Hepatocyte (in vitro differentiated cells): ENCODE data around the gene TDRKH. TPM values are rescaled to one million over a fixed set of nuclear protein-coding genes. Genes with fewer than 3 reads are reported as not detected.
A peak's percentile ranks its signal among the peaks of the same experiment; 100 is the strongest.

Experiments used
- DNase-seq: peaks from one replicate; pipeline ENCODE4 v3.0.0-alpha.2; 2016; ENCODE audit warnings: low spot score
- H2AFZ ChIP-seq: fragments of 200-600 bp; sonication (generic); 2 replicates; pipeline ENCODE4 v1.6.0; 2016; ENCODE audit warnings: antibody characterized with exemption, mild to moderate bottlenecking
- H3K27ac ChIP-seq: fragments of 200-600 bp; sonication (generic); 2 replicates; pipeline ENCODE4 v1.5.1; 2016; ENCODE audit warnings: mild to moderate bottlenecking
- H3K27me3 ChIP-seq: fragments of 200-600 bp; sonication (generic); 2 replicates; pipeline ENCODE4 v1.6.1; 2016
- H3K36me3 ChIP-seq: fragments of 200-600 bp; sonication (generic); replicated peaks from 2 replicates; pipeline ENCODE4 v1.5.1; 2016; ENCODE audit warnings: low read depth; ENCODE audit not compliant: insufficient read depth
- H3K4me1 ChIP-seq: fragments of 200-600 bp; sonication (generic); 2 replicates; pipeline ENCODE4 v1.5.1; 2016; ENCODE audit warnings: mild to moderate bottlenecking, moderate library complexity; ENCODE audit not compliant: insufficient read depth
- H3K4me2 ChIP-seq: fragments of 200-600 bp; sonication (generic); 2 replicates; pipeline ENCODE4 v1.6.0; 2016
- H3K4me3 ChIP-seq: fragments of 200-600 bp; sonication (generic); 2 replicates; pipeline ENCODE4 v1.5.1; 2016; ENCODE audit warnings: mild to moderate bottlenecking
- H3K79me2 ChIP-seq: fragments of 200-600 bp; sonication (generic); 2 replicates; pipeline ENCODE4 v1.6.0; 2017; ENCODE audit warnings: mild to moderate bottlenecking
- H3K9me2 ChIP-seq: fragments of 200-600 bp; sonication (generic); replicated peaks from 2 replicates; pipeline ENCODE4 v1.6.0; 2017; ENCODE audit warnings: mild to moderate bottlenecking; ENCODE audit not compliant: insufficient read depth
- H3K9me3 ChIP-seq: fragments of 200-600 bp; sonication (generic); 2 replicates; pipeline ENCODE4 v1.5.1; 2016; ENCODE audit warnings: low read depth, mild to moderate bottlenecking
- H4K20me1 ChIP-seq: fragments of 200-600 bp; sonication (generic); 2 replicates; pipeline ENCODE4 v1.6.0; 2016; ENCODE audit warnings: mild to moderate bottlenecking; ENCODE audit not compliant: insufficient read depth, poor library complexity, severe bottlenecking
- EZH2 ChIP-seq: fragments of 200-600 bp; sonication (generic); IDR thresholded peaks from 2 replicates; pipeline ENCODE4 v1.6.1; 2016; ENCODE audit warnings: antibody characterized with exemption, mild to moderate bottlenecking, borderline replicate concordance
- EZH2phosphoT487 ChIP-seq: fragments of 200-600 bp; sonication (generic); IDR thresholded peaks from one replicate; pipeline ENCODE4 v1.6.1; 2018; ENCODE audit warnings: antibody characterized with exemption, mild to moderate bottlenecking, low read depth, moderate library complexity; ENCODE audit not compliant: unreplicated experiment, severe bottlenecking
- WGBS: methylation state at CpG from one replicate; pipeline ENCODE4 v1.1.6; 2016; ENCODE audit warnings: low lambda C conversion rate; ENCODE audit errors: missing lambda C conversion rate; 5-methylcytosine and 5-hydroxymethylcytosine counted together
- polyA plus RNA-seq: library from polyadenylated mRNA; unstranded; fragments of >200 nt; fragmentation: Nextera tagmentation; extraction: Ambion mirVana; gene quantifications from 2 replicates; pipeline ENCODE4 v1.2.1, GENCODE V29; 2016
- total RNA-seq: library from RNA; depleted of rRNA; stranded (reverse); fragments of >200 nt; gene quantifications from 2 replicates; pipeline ENCODE4 v1.2.3, GENCODE V29; 2014
- TF ChIP-seq, protein P1 (sequence below): fragments of 200-600 bp; sonication (generic); IDR thresholded peaks from 2 replicates; pipeline ENCODE4 v1.5.1; 2016; ENCODE audit warnings: antibody characterized with exemption, mild to moderate bottlenecking; ENCODE audit not compliant: poor library complexity

Gene TDRKH
- total and polyA plus RNA-seq, 2 experiments from 2014 or later: 1.8 to 3.4 TPM

DNA sequence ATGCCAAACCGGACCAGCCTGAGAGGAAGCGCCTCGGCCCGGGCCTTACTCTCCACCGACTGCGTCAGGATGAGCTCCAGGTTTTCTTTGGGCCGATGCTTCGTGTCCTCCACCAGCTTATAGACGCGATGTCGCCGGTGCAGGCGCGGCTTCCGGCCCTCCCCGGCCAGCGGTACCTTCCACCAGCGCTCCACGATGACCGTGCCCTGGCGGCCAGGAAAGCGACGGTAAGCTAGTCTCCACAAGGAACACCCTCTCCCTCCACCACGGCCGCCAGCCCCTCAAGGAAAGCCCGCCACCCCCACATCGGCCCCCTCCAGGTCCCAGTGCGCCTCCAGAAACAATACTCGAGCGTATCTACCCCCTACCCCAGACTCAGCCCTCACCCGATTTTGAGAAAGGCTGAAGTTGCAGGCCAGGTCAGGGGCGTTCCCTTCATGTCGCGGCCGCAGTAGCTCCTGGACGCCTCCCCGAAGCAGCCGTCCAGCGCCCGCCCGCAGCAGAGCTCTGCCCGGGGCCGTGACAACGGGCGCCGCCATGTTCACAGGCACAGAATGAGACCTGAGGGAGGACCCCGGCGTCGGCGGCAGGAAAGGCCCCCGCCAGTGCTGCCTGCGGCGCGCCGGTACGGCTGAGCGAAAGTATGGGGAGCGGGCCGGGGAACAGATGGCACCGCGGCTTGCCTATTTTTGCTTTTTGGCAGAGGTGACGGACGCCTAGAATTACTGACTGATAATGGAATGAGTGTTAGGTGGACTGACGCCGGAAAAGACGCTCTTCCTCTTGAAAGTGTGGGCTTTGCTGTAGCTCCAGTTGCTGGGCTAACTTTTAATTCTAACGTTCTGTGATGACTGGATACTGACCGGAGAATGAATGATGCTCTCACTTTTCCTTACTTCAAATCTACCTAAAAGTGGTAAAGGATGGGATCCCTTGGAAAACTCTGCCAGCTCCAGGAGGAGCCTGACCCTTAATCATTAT is 27.1 kb downstream of the TDRKH start, which contains the start of gene MRPL9:
Gene MRPL9, minus strand, starts transcription at position 556 of the 981 bp plus-strand sequence. Its CDS starts 17 bp downstream, at position 539.
- Histone ChIP-seq H3K4me1 (peaks cover 5% of the 10 kb centered on the region), H3K9me3 (no peaks in the 10 kb centered on the region), H3K4me2 (peak within 1 kb of the TSS; percentile 94), H3K4me3 (peak within 1 kb of the TSS; percentile 94), H3K9me2 (no peaks in the 10 kb centered on the region), H2AFZ (peak within 1 kb of the TSS; percentile 95), H3K36me3 (no peaks in the 10 kb centered on the region), H3K27me3 (no peaks in the 10 kb centered on the region), H3K27ac (peak within 1 kb of the TSS; percentile 94), H4K20me1 (no peaks in the 10 kb centered on the region), H3K79me2 (peaks cover 14% of the 10 kb centered on the region)
- TF ChIP-seq EZH2phosphoT487: no peak
- TF ChIP-seq, protein P1, sequence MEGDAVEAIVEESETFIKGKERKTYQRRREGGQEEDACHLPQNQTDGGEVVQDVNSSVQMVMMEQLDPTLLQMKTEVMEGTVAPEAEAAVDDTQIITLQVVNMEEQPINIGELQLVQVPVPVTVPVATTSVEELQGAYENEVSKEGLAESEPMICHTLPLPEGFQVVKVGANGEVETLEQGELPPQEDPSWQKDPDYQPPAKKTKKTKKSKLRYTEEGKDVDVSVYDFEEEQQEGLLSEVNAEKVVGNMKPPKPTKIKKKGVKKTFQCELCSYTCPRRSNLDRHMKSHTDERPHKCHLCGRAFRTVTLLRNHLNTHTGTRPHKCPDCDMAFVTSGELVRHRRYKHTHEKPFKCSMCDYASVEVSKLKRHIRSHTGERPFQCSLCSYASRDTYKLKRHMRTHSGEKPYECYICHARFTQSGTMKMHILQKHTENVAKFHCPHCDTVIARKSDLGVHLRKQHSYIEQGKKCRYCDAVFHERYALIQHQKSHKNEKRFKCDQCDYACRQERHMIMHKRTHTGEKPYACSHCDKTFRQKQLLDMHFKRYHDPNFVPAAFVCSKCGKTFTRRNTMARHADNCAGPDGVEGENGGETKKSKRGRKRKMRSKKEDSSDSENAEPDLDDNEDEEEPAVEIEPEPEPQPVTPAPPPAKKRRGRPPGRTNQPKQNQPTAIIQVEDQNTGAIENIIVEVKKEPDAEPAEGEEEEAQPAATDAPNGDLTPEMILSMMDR: no peak
- TF ChIP-seq EZH2: no peak
- DNase-seq: peak; percentile 91
- 1% methylated on average over 62 of the region's 68 CpGs for WGBS

- Histone ChIP-seq H3K4me3 (no peak overlapping the region), H3K9me2 (no peaks in the 10 kb centered on the region), H3K36me3 (no peaks in the 10 kb centered on the region), H3K79me2 (peaks cover 14% of the 10 kb centered on the region), H3K4me2 (no peak overlapping the region), H4K20me1 (no peaks in the 10 kb centered on the region), H3K27me3 (no peaks in the 10 kb centered on the region), H3K4me1 (peaks cover 5% of the 10 kb centered on the region), H3K27ac (no peak overlapping the region), H2AFZ (no peak overlapping the region), H3K9me3 (no peaks in the 10 kb centered on the region)
- WGBS: 100% methylated on average over 6 of the region's 7 CpGs
- TF ChIP-seq, protein P1: no peak
- TF ChIP-seq EZH2: no peak
- no peak for TF ChIP-seq EZH2phosphoT487
- DNase-seq: no peak
These were observed 29.5 kb downstream of the TDRKH start for GRCh38 chr1:151760597-151761385.

DNA sequence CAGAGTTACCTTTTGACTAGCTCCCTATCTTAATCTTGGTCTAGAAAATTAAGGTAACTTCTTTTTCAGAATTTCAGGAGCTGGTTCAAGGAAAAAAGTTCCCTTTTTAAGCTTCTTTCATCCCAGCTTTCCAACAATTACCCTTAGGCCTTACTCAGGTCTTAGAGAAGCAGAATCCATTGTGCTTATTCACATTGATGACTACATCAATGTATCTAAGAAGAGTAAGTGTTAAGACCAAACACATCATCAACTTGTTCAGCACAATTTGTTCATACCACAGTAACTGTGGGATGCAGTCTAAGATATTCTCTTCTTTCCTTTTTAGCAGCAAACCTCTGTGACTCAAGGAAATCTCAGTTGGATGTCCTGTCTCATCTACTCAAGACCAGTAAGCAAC is 31.1 kb downstream of the TDRKH start:
- Histone ChIP-seq H3K36me3 (no peaks in the 10 kb centered on the region), H3K4me3 (no peak overlapping the region)
- no peak for TF ChIP-seq EZH2phosphoT487
- no peak for TF ChIP-seq EZH2
- TF ChIP-seq, protein P1: no peak

More for the DNA sequence above, 31.1 kb downstream of the TDRKH start:
- no peak overlapping the region for H3K27ac ChIP-seq
- H3K27me3 ChIP-seq: no peaks in the 10 kb centered on the region
- no peaks in the 10 kb centered on the region for H3K9me2 ChIP-seq
- H2AFZ ChIP-seq: no peak overlapping the region
- H3K4me2 ChIP-seq: no peak overlapping the region
- H4K20me1 ChIP-seq: no peaks in the 10 kb centered on the region
- H3K9me3 ChIP-seq: no peaks in the 10 kb centered on the region
- H3K4me1 ChIP-seq: peaks cover 5% of the 10 kb centered on the region
- peaks cover 9% of the 10 kb centered on the region for H3K79me2 ChIP-seq
- no peak for DNase-seq
